Endometrial microvascular endothelial cells (primary cell): ENCODE results near the gene PCGF5. TPM values are rescaled to one million over a fixed set of nuclear protein-coding genes. Genes with fewer than 3 reads are reported as not detected.
"Not testable (repeated sequence)": the region's sequence is repeated elsewhere in the genome, so short reads cannot be mapped to it uniquely, and the experiment has no call there.

ENCODE experiments used
- in situ Hi-C: cut with HindIII; loops from 2 replicates; pipeline ENCODE4 v1.10.0; 2017; ENCODE audit warnings: low sequenced_read_pairs, low pct_unique_long_range_greater_than_20kb; ENCODE audit errors: inconsistent ontology term
- total RNA-seq: library from RNA; depleted of rRNA; stranded (reverse); fragments of >200 nt; gene quantifications from one replicate; pipeline ENCODE4 v1.2.3, GENCODE V29; 2015; ENCODE audit errors: inconsistent ontology term

The PCGF5 gene
- total RNA-seq, 1 donor from 2014 or later = 42.0 TPM

DNA sequence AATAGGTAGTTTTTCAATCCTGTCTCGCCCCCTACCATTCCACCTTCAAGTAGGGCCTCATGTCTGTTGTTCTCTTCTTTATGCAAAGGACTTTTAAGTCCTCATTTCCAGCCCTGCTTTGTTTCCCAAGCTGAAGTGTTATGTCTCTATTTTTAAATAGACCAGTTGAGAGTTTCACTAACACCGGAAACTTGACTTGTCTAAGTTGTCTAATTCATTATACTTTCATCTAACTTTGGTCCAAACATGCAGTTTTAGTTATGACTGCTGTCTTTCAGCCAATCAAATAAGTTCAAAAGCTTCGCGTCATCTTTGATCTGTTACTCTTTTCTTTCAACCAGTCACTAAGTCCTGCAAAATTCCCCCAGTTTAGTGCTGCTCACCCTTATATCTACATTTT lies 32.8 kb downstream of the PCGF5 start:
- in situ Hi-C loops = loop anchor here (25.0 kb wide), 1 partner anchor 341 kb away; the partner anchor contains the start of gene ANKRD1

- in situ Hi-C loops = loop anchor here (25.0 kb wide), 1 partner anchor 345 kb away; the partner anchor contains the start of gene ANKRD1
Measured at GRCh38 chr10:91257310-91257709, 36.8 kb downstream of the PCGF5 start.

DNA sequence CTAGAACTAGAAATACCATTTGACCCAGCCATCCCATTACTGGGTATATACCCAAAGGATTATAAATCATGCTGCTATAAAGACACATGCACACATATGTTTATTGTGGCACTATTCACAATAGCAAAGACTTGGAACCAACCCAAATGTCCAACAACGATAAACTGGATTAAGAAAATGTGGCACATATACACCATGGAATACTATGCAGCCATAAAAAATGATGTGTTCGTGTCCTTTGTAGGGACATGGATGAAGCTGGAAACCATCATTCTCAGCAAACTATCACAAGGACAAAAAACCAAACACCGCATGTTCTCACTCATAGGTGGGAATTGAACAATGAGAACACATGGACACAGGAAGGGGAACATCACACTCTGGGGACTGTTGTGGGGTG lies 40.0 kb downstream of the PCGF5 start:
- in situ Hi-C loops = loop anchor here (25.0 kb wide), 1 partner anchor 348 kb away; the partner anchor contains the start of gene ANKRD1

GRCh38 chr10:91271886-91272285 lies 51.4 kb downstream of the PCGF5 start:
- in situ Hi-C loops = loop anchor here (25.0 kb wide), 1 partner anchor 360 kb away; the partner anchor contains the start of gene ANKRD1

DNA sequence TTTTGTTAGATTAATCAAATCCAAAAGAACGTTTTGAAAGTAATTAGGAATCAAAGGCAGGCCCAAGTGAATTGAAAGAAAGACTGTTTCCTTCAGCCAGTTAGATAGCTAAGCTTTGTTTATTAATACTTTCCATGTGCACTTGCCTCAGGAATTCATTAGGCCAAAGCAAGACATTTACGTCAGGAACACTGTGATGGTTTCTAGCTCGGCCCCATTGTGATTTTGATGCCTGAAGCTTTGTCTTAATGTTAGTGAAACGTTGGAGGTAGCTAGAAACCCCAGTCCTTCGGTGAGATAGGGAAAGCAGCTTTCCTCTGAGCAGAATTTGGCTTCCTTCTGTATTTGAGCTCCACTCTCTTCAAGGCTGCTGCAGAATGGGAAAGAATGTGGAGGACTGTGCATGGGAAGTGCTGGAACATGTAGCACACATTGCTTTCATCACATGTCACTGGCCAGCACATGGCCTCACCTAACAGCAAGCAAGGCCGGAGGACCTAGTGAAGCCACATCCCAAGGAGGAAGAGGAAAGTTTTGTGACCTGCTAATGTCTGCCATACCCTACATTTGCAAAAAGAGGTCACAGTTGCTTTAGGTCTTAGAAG lies 64.1 kb downstream of the PCGF5 start:
- in situ Hi-C loops = no loop called here

- in situ Hi-C loops = no loop called here
Measured at GRCh38 chr10:91286572-91286971, 66.1 kb downstream of the PCGF5 start.

DNA sequence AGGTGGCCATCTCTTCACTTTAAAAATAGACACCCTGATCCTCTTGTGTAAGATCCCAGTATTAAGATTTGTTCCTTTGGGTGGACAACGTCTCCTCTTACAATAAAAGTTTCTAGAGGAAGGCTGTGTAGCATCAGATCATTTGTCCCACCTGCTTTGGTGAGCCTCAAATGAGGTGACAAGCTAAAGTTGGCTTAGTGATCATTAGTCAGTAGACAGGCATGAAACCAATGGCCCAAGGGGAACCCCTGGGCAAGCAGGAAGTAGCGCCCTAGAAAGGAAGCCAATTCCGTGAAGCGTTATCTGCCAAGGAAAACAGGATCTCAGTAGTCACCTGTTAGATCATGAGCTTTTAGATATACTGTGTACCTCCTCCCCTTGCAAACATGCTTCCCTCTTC lies 66.8 kb downstream of the PCGF5 start:
- in situ Hi-C loops = no loop called here

DNA sequence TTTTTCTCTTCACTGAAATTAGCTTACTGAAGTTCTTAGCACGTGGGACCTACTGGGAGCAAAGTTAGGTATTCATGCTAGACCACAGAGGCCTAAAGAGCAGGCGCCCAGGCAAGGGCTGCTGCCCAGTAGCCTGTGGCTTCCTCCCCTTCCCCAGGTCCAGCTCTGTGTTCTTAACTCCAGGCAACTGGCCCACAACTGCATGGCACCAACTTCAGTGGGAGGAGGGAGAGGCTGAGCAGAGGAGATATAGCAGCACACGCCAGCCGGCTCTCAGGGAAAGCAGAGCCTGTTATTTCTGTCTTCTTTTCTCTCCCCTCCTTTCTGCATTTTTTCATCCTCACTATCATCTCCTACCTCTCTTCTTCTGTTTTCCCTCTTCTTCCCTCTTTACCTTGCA lies 67.4 kb downstream of the PCGF5 start:
- in situ Hi-C loops = no loop called here

DNA sequence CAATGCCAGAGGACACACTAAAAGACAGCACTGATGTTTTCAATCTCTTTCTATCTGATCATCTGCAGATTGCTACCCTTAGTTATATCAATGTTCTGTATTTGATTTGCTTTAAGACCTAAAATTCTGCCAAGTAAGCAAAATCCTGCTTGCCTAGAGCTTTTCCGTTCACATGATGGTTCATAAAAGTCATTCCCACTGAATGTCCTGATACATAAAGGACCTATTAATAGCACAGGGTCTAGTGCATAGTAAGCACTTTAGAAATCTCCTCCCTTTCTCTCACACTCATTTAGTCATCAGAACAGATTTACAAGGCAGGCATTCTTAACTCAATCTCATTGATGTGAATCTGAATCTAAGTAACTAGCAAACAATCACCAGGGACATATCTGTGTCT lies 68.8 kb downstream of the PCGF5 start:
- in situ Hi-C loops = no loop called here

GRCh38 chr10:91290607-91291006 lies 70.1 kb downstream of the PCGF5 start:
- in situ Hi-C loops = no loop called here

DNA sequence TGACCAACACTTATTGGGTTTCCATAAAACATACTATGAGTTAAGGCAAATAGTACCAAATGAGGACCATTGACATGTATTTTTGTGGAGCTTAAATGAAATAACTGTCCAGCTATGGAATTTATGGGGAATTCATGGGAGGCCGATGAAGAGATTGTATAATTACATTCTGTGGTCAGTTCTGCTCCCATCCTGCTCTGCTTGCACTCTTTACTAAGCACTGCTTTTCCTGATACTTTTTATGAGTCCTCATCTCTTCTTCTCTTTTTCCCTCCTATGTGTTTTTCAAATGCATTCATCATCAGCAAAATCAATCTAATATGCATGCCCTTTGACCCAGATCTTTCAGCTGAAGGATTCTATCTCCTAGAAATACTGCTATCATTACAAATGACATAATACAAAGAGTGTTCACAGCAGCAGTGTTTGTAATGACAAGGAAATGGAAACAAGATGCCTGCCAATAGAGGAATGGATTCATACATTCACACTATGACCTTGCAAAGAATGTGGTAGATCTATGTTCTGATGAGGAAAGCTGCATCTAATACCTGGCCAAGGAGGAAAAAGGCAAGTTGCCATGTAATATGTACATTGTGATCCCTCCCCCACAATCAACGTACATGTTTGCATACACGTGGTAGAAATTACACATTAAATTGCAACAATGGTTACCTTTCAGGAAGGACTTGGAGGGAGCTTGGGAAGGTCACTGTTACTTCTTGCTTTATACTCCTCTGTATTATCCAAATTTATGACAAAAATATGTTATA lies 73.9 kb downstream of the PCGF5 start:
- in situ Hi-C loops = no loop called here

- in situ Hi-C loops = no loop called here
Measured at GRCh38 chr10:91295346-91295745, 74.9 kb downstream of the PCGF5 start.

DNA sequence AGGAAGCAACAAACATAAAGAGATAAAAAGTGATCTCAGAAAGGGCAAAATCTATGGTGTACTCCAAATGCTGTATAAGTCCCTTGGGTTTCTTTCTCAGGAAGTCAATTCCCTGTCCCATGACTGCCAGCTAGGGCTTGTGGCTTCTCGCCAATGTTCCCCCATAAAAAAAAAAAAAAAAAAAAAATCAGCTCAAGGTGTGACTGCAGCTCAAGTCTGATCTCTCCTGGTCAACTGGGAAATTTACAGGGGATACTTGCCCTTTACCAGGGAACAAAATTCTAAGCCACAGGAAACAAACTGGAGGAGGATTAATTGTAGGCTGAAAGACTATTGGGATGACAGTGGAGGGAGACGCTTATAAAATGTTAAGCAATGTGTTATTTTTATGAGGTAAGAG lies 76.0 kb downstream of the PCGF5 start:
- in situ Hi-C loops = no loop called here

DNA sequence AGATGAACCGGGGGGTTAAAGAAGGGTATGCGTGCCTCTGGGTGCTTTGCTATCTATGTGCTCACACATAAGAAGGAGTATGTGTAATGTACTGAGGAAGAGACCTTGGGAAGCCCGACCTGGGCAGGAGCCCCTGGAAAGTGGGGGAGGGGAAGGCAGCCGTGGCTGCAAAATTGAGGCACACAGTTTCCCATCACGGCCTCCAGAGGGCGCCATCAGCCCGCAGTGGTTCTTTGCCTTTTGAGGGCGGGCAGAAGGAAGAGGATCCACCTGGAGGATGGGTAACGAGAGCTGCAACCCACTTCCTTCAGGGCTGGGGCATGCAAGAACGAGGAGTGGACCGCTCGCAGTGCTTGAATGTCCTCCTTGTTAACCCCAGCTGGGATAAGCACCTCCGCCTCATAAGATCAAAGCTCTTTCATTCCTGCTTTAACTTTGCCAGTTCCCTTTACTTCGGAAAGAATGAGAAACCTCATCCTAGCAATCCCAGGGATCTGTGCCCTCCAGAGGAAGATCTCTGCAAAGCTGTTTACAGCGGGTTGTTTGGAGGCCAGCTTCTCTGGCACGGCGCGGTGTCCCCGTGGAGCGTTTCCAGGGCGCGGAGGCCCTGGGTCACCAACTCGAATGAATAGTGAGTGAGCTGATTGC lies 77.9 kb downstream of the PCGF5 start:
- in situ Hi-C loops = no loop called here

DNA sequence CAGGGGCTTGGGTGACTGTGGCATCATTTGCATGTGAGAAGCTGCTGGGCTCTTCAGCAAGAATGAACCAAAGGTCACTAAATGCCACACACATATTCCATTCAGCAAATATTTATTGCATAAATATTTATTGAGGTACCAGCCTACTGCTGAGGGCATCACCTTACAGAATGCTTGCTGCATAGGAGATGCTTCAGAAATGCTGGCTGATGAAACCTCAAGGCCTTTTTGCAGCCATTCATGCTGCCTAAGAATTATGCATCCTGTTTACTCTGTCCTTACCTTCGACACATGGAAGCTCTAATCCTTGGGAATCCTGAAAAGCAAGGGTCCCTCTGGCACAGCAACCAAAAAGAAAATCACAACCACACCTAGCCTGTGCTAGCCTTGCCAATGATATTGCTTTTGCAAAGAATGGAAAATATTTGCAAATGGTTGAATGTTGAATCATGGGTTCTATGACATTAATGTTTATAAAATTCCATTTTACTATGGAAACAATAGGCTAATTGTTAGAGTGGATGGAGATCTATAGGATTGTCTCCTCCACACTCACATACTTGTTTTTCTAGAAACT lies 79.6 kb downstream of the PCGF5 start:
- in situ Hi-C loops = no loop called here

DNA sequence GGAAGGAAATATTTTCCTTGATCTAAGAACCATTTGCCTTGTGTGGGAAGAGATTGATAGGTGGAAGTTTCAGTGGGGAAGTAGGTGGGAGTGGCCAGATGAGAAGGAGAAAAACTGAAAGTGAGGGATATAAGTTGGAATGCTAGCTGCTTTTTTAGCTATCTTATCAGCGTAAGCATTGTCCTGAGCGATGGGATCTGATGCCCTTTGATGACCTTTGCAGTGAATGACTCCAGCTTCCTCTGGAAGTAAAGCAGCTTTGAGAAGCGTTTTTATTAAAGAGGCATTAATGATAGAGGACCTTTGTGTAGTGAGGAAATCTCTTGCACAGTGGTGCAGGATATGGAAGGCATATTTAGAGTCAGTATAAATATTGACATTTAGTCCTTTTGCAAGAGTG lies 82.5 kb downstream of the PCGF5 start:
- in situ Hi-C loops = not testable (repeated sequence)

DNA sequence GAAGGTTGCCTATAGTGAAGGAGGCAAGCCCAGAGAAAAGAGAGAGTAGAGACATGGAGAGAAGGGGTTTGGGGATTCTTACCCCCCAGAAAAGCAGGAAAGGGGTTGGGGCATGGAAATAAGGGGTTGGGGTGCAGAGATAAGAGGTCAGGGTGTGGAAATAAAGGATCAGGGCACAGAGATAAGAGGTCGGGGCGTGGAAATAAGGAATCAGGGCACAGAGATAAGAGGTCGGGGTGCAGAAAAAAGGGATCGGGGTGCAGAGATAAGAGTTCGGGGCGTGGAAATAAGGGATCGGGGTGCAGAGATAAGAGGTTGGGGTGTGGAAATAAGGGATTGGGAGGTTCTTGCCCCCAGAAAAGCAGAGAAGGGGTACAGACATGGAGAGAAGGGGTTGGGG lies 85.5 kb downstream of the PCGF5 start:
- in situ Hi-C loops = not testable (repeated sequence)

GRCh38 chr10:91307489-91307888 lies 87.0 kb downstream of the PCGF5 start:
- in situ Hi-C loops = no loop called here

GRCh38 chr10:91309711-91310110 lies 89.2 kb downstream of the PCGF5 start:
- in situ Hi-C loops = no loop called here
